NCI-H128 (cell line): ENCODE measurements around the gene COMT.
A peak's percentile ranks its signal among the peaks of the same experiment; 100 is the strongest.
"Not testable (repeated sequence)": the region's sequence is repeated elsewhere in the genome, so short reads cannot be mapped to it uniquely, and the experiment has no call there.

ENCODE experiments used
- DNase-seq: peaks from one replicate; lab custom pipeline; 2025; ENCODE audit not compliant: unreplicated experiment; lab: John Stamatoyannopoulos, UW

The COMT gene

GRCh38 chr22:19907902-19908301 is 33.7 kb upstream of the COMT start:
- DNase-seq, result not testable (repeated sequence)

- DNase-seq, result peak; percentile 30
These were observed 32.0 kb upstream of the COMT start for GRCh38 chr22:19909350-19910179.

- no peak for DNase-seq
These were observed 31.3 kb upstream of the COMT start for GRCh38 chr22:19910180-19910744.

GRCh38 chr22:19911540-19912270 is 29.9 kb upstream of the COMT start:
- DNase-seq, result no peak

- DNase-seq, result no peak
These were observed 29.1 kb upstream of the COMT start for GRCh38 chr22:19912271-19912999.

- no peak for DNase-seq
These were observed 28.1 kb upstream of the COMT start for GRCh38 chr22:19913337-19913936.

- no peak for DNase-seq
These were observed 27.2 kb upstream of the COMT start for GRCh38 chr22:19914201-19914943.

GRCh38 chr22:19915287-19915954 is 26.2 kb upstream of the COMT start:
- no peak for DNase-seq

- DNase-seq, result no peak
These were observed 25.6 kb upstream of the COMT start for GRCh38 chr22:19916006-19916405.

- no peak for DNase-seq
These were observed 24.6 kb upstream of the COMT start for GRCh38 chr22:19916941-19917340.

GRCh38 chr22:19917389-19918138 is 24.0 kb upstream of the COMT start:
- no peak for DNase-seq

- no peak for DNase-seq
These were observed 23.1 kb upstream of the COMT start for GRCh38 chr22:19918332-19919106.

- no peak for DNase-seq
These were observed 21.7 kb upstream of the COMT start for GRCh38 chr22:19919701-19920363.

- no peak for DNase-seq
These were observed 20.0 kb upstream of the COMT start for GRCh38 chr22:19921544-19922081.

- no peak for DNase-seq
These were observed 17.6 kb upstream of the COMT start for GRCh38 chr22:19923914-19924513.

- not testable (repeated sequence) for DNase-seq
These were observed 15.5 kb upstream of the COMT start for GRCh38 chr22:19926028-19926427.

- DNase-seq, result no peak
These were observed 13.9 kb upstream of the COMT start for GRCh38 chr22:19927696-19928095.
